GM18502 (cell line): Measurements from ENCODE around the gene AKR1C2.
"Not testable (repeated sequence)": the region's sequence is repeated elsewhere in the genome, so short reads cannot be mapped to it uniquely, and the experiment has no call there.

Experiments used
- ATAC-seq: cut with Tn5 transposase; IDR thresholded peaks from one replicate; pipeline ENCODE4 v1.9.1; 2021; ENCODE audit warnings: mild to moderate bottlenecking; ENCODE audit not compliant: unreplicated experiment, poor library complexity

Gene AKR1C2

DNA sequence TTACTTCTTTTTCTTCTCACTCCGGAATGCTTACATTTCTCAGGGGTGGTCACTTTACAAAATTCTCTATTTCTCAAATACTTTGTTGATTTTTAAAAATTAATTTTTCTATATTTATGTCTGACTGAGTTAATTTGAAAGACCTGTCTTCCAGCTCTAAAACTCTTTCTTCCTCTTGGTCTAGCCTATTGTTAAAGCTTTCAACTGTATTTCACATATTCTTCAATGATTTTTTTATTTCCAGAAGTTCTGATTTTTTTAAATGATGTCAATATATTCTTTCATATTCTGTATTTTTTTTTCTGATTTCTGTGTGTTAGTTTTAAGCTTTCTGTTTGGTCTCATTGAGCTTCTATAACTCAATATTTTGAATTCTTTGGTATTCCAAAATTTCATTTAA is 27.3 kb upstream of the AKR1C2 start:
- no peak for ATAC-seq

DNA sequence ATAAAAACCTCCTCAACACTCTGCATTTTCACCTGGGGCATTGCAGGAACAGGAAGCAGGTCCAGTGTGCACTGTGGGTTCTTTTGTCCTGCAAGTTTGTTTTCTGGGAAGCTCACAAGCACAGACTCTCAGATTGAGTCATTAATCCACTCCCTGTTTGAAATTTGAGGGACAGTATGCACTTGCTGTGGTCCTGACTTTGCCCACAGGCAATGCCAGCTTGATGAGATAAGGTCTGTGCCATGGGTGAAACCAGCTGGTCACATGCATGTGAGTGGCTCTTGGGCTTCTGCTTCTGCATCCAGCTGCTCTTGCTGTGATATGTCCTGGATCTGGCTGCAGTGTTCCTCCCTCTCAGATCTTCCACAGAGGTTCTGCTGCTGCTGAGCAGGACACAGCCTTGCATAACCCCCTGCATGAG is 21.8 kb upstream of the AKR1C2 start:
- ATAC-seq: not testable (repeated sequence)

DNA sequence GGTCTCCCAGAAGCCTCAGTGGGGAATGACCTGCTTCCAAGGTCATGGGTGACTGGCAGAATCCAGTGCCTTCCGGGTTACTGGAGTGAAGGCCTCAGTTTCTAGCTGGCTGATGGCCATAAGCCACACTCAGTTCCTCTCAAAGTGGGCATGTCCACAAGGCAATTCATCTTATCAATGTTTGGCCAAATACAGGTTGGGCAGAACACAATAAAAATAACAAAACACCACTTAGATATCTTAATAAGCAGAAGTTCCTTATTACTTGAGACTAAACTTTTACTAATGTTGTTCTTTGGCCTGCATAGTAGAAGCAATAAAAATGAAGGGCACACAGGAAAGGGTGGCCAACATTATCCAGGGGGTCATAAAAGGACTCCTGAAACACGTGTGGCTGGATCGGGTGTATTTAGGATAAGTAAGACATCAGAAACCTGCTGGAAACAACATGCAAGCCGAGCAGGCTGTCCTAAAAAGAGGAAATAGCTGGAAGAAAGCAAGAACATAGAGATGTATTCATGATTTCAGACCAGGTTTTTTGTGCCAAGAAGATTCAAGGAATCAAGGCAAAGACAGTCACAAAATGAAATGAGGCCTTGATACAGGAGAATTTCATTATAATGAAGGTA is 19.6 kb upstream of the AKR1C2 start:
- ATAC-seq: no peak

DNA sequence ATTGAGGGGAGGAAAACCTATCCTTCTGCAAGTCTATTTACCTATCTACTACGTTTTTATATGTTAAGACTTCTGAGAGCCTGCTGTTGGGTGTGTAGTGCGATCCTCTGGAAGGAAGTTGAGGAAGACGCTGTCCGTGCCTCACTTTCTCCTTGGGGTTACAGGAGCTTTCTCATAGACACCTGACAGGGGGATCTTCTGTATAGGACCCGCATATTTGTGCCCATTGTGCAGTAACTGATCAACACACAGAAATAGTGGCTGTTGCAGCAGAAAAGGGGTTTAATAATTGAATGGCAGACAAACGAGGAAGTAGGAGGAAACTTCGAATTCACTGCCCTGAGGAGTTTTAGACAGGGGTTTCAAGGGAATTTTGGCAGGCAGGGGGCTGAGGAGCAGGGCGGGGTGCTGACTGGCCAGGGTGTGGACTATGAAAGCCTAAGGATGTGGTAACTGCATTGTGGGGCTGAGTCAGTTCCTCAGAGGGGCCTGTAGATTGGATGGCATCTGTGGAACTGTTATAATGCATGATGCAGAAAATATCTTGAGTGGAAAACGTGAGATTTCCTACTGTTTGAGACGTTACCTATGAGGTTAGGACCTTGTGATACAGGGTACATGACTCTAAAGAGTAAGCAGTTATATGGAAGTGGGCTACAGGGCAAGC is 18.1 kb upstream of the AKR1C2 start:
- ATAC-seq: not testable (repeated sequence)

DNA sequence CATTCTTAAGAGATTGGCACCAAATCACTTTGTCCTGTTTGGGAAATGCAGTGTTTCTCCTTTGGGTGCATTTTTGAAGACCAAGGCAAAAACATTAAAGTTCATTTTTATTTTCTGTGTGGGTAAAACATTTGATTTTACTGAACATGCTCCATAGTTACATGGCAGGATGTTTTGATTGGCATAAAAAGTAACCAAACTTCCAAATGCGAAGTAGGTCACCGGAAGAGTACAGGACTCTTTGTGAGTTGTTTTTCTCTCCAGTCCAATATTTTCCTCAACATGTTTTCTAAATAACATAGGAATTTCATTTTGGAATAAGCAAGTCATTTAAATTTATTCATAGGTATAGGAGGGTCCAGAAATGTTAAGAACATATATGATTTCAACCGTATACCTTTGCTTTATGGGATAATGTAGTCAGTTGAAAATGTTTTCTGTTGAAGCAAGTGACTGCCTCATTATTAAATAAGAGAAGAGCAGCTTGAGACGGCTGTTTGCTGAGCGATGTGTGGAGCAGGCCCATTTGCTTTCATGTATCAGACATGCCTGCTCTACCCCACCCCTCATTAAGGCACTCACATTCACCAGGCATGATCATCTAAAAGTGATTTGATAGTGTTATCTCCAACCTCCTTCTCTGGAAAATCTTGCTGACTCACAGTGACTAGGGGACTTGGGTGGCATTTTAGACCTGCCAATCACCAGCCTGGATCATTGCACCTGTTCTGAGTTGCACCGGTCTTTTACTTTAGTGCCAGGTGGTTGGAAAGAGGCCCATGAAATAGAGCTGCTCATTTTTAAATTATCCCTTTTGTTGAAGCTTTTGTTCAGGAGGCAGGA is 16.3 kb upstream of the AKR1C2 start:
- ATAC-seq: not testable (repeated sequence)

DNA sequence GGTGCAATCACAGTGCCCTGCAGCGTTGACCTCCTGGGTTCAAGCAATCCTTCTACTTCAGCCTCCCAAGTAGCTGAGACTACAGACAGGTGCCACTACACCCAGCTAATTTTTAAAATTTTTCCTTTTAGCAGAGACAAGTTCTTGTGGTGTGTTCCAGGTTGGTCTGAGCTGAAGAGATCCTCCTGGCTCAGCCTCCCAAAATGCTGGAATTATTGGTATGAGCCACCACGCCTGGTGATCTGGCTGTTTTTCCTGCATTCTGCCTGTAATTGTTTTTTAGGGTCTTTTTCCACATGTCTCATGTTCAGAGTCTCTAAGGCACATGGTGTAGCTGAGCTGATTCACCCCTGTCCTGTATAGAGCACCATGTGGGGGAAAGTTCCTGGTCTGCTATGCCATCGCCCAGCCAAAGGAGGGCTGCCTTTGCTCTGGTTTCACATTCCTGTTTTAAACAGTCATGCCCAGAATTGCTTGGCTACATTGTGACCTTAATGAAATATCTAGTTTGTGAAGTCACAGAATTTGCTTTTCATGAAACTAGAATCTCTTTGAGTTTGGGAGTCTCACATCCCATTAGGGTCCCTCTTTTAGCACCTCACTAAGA is 15.1 kb upstream of the AKR1C2 start:
- not testable (repeated sequence) for ATAC-seq

DNA sequence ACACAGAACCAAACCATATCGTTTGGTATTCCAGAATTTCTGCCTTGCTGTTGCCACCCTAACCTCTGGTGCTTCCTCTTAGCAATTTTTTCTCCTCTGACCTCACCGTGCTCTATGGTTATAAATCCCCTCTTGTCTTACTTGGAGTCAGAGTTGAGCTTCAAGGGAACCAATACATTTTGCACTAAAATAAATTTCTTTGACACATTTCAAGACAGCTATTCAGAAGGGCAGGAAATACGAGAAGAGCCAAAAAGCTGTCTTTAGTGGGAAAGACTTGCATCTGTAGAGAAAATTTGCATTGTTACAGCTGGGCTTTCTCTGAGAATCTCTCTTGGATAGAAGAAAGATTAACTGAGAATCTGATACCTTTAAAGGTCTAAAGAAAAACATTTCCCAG is 14.5 kb upstream of the AKR1C2 start:
- ATAC-seq: no peak

DNA sequence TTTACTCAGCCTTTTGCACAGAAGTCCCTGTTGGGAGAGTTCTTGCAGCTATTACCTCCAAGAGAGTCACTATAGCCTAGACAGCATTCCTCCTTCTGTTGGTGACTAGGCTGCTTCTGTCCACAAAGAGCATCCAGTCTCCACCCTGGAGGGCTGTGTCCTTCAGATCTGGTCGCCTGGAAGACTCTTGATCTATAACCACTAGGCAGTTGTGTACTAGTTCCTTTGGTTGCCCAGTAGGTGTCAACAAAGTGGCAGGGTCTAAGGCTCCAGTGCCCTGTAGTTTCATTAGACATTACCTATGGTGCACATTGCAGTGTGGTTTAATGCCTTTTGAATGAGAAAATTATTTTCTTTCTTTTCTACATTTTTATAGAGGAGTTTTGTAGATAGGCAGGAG is 11.3 kb upstream of the AKR1C2 start:
- ATAC-seq: no peak

DNA sequence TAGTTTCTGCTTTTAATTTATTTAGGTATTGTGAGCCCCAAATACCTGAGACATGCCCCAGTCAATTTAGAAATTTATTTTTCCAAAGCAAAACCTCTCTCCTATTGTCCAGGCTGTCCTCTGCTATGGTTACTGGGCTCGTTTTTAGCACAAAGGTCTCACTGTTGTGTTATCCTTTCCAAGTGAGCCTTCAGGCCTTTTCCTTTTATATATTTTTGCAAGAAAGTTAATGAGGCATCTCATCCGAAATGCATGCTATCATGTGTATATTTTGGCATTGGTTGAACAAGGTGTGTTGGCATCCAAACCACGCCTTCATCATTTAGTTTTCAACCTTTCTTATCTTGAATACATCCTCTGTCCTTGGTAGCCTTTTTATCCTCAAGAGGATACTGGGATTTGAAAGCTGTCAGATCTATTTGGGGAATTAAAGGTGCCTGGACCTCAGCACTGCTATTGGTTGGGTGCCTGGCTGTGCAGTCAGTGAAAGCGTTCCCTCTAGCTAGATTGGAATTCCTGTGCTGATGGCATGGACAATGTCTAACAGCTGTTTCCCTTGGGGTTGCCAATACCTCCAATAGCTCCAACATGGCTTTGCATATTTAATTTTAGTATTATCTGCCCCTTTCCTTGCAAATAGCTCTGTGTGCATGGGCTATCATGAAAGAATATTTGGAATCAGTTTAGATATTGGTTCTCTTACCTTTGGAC is 10.7 kb upstream of the AKR1C2 start:
- ATAC-seq: not testable (repeated sequence)

DNA sequence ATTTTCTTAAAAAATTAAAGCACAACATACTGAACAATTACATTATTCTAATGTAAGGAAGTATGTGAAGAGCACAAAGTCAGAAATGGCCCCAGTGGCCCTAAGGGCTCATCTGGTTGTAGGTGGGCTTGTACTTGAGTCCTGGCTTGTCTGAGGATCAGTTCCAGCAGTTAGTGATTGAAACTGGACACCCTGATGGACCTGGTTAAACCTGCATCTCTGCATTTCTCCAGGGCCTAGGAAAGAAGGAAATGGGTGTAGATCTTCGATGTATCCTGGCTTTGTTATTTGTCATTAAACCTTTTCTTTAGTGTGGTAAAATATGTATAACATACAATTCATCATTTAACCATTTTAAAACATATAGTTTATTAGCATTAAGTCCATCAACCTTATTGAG is 9.7 kb upstream of the AKR1C2 start:
- no peak for ATAC-seq

DNA sequence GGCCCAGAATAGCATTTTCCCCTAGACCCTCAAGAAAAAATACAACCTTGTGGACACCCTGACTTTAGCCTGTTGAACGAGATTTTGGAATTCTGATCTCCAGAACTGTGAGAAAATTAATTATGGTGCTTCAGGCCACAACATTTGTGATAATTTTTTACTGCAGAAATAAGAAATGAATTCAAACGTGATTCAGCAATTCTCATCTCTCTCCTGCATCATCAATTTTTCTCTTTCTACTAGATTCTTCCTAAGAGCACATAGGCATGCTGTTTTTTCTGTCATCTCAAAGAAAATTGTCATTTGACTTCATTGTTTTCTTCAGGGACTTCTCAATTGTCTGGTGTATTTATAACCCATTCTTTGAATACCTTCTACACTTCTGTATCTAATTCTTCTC is 8.9 kb upstream of the AKR1C2 start:
- ATAC-seq: no peak

DNA sequence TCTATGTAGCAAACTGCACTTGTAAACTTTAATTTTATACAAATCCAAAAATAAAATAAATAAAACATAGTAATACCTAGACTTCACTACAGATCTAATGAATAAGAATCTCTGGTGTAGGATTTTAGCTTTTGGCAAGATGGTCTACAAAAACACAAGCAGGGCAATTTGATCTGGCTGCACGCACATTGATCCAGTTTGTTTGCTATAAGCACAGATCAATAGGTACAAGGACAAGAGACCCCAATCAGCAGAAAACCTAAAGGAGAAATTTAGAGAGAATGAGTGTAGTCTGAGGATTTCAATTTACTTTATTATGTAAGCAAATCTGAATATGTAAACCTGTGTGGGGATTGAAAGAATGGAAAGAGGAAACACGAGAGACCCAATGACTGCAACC is 7.7 kb upstream of the AKR1C2 start:
- not testable (repeated sequence) for ATAC-seq

DNA sequence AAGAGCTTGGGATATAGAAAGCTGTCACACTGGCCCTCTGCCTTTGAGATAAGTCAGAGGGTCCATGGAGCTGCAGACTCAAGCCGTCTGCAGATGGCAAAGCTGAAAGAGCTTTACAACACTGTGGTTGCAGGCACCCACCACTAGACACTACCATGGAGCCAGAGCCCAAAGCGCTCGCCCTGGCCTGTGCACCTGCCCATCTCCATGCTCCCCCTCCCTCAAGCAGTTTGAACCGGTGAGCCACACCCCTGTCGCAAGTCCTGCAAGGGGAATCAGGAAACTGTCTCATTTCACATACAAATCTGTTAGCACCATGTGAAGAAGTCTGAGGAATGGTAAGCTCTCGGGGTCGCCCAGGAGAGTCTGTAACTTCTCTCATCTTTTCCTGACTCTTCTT is 6.4 kb upstream of the AKR1C2 start:
- not testable (repeated sequence) for ATAC-seq

DNA sequence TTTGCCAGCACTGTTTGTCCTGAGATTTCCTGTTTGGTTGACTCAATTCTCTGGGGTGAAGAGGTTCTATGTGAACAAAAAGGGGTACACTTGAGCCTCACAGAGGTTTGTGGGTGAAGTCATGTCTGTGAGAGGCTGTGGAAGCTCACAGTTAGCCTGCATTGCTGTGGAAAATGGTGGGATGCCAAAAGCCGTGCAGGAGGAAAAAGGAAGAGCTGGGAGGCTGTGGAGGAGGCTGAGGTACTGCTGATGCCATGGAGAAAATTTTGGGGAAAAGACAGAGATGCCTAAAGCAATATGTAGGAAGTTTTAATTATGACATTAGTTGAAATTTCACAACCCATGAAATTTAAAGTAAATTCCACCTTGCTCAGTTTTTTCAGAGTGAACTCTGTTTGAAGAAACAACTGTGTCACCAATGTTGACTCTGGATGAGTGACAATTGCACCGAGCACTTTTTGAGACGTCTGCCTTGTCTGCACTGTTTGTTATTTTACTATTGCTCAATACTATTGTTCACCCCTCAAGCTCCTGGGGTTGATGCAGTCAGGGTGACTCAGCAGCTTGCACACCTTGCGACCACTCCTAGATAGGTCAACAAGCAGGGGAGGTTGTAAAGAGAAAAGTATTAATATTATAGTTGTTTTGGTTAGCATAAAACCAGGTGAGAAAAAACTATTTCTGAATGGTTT is 5.3 kb upstream of the AKR1C2 start:
- ATAC-seq: not testable (repeated sequence)

DNA sequence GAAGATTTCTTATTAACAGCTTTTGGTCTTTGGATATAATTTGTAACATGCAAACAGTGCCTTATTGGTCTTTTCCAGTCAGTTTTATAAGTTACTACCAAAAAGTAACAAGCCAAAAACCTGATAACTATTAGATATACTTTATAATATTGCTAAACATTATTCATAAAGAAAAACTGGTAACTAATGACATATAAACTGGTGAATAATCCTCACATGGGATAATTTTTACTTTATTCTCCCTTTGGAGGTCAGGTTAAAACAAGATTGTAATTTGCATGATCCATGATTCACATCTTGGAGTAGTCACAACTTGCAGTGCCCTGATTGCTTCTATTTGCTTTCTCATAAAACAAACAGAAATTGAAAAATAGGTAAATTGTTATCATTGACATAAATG is 844 bp upstream of the AKR1C2 start:
- not testable (repeated sequence) for ATAC-seq

DNA sequence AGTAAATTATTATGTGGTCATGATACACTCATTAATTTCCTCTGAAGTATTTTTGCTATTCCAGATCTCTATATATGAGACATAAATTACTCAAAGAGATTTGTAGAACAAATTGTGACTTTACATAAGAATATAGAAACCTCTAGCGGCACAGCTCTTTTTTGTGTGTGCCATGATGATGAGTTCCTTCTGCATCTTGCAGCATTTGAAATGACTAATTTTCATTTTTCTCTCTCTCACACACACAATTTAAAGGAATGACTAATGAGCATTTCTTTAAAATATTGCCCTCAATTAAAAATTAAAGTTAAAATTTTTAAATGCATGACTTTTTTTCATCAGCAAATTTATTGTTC is 351 bp upstream of the AKR1C2 start:
- not testable (repeated sequence) for ATAC-seq

DNA sequence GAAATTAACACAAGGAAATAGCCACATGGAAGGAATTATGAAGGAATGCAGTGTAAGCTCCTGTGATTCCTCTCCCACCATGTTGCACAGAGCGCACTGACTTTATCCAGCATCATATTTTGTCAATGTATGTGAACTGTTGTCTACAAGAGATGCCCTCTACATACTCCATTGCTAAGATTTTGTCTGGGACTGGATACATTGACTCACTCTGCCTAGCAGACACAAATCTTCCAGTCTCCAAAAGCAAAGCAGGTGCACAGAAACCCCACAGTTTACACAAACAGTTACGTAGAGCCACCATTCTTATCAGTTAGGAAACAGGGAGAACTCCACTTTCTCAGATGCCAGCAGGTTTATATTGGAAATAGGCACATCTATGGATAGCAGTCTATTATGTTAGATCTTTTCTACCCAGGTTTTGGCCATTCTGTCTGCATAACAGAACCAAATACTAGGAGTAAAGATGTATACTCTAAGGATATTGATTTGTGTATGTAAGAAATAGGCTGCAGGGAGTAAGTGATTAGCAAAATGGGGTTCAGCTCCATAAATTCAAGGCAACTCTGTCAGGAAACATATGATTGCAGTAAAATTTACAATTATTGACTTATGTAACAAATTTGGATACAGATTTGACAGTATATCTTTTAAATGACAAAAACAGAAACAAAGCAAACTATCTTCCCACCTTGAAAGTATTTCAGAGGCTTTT is 1.5 kb downstream of the AKR1C2 start:
- no peak for ATAC-seq

DNA sequence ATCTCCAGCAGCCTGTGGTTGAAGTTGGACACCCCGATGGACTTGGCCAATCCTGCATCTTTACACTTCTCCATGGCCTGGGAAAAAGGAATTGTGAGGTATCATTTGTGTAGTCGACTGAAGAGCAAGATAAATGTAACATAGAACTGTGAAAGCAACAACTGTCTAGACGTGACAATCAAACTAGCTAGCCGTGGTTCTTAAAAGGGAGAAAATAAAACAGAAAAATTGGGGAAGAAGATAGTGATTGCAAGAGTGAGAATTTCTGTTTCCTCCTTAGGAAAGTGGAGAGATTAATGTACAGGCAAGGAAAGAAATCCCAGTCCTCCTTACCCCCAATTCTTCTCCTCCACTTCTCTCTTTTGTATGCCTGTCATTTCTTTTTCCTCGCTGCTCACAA is 5.0 kb downstream of the AKR1C2 start:
- ATAC-seq: no peak

DNA sequence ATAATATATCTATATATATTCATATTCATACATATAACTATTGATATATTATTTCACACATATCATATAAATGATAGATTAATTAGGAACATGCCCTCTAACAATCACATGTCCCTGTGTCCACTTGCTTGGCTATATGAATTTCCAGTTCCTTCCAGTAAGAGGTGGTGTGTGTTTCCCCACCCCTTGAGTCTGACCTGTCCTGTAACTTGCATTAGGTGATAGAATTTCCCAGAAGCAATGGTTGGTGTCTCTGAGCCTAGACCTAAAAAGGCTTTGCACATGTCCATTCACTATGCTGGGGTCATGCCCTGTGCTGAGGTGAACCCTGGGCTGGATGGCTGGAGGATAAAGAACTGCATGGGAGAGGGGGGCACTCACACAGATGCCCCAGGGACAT is 9.4 kb downstream of the AKR1C2 start:
- not testable (repeated sequence) for ATAC-seq
